NCI-H748 (cell line): ENCODE measurements around the gene YIPF6.
"Not testable (repeated sequence)": the region's sequence is repeated elsewhere in the genome, so short reads cannot be mapped to it uniquely, and the experiment has no call there.

Experiments
- DNase-seq: peaks from one replicate; lab custom pipeline; 2025; ENCODE audit not compliant: unreplicated experiment; lab: John Stamatoyannopoulos, UW

Gene YIPF6, protein sequence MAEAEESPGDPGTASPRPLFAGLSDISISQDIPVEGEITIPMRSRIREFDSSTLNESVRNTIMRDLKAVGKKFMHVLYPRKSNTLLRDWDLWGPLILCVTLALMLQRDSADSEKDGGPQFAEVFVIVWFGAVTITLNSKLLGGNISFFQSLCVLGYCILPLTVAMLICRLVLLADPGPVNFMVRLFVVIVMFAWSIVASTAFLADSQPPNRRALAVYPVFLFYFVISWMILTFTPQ

DNA sequence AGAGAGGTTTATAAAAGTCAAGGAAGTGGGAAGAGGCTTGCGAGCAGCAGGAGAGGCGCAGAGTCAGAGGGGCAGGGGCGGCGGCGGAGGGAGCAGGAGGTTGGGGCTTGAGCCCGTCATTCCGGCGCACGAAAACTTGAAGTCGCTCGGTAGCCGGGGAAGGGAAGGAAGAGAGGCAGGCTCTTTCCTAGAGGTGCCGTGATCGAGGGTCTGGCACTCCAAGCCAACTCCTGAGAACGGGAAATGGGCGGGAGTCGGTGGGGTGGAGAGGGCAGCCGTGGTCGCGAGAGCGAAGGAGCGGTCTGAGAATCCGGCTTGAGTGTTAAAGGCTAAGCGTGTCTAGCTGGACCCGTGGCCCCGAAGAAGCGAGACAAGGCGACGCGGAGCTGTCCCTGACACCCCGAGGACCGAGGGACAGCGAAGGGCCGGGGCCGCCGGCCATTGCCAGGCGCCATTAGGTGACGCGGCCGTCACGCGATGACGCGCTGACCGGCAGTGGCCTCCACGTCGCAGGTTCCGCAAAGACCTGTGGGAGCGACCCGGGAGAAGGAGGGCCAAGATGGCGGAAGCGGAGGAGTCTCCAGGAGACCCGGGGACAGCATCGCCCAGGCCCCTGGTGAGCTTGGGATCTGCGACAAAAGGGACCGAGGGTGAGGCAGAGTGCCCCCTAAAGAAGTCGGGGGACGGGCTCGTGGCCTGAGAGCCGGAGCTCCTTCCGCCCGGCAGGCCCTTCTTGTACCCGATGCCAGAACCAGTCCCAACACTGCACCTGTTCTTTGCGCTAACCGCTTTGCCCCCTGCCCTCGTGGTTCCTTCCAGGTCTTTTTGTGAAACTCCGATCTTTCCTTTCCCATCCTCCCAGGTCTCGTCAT lies at the start of gene YIPF6:
TSS of gene YIPF6 (plus strand) at position 544 of the 872 bp plus-strand sequence. CDS start at position 560, 16 bp downstream.
- peak; percentile 83 for DNase-seq

DNA sequence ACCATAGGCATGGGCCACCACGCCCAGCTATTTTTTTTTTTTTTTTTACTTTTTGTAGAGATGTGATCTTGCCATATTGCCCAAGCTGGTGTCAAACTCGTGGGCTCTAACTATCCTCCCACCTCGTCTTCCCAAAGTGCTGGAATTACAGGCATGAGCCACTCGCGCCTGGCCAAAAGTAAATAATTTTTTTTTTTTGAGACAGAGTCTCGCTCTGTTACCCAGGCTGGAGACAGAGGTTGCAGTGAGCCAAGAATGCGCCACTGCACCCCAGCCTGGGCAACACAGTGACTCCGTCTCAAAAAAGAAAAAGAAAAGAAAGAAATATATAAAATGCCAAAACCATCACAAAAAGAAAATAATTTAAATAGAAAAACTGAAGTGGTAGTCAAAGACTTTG lies 47.1 kb upstream of the YIPF6 start:
- DNase-seq = no peak

- DNase-seq = no peak
Measured at GRCh38 chrX:68454476-68455150, 44.2 kb upstream of the YIPF6 start.

GRCh38 chrX:68455151-68455510 lies 43.7 kb upstream of the YIPF6 start:
- no peak for DNase-seq

DNA sequence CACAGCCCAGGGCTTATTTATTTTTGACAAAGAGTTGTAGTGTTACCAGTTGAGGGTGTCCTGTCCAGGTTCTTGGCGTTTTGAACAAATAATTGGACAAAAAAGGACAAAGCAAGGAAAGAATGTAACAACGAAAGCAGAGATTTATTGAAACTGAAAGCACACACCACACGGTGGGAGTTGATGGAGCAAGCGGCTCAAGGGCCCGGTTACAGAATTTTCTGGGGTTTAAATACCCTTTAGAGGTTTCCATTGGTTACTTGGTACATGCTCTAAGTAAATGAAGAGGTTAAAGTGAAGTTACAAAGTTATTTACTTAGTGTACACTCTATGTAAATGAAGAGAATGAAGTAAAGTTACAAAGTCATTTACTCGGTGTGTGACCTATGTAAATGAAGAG lies 37.8 kb upstream of the YIPF6 start:
- DNase-seq = no peak

DNA sequence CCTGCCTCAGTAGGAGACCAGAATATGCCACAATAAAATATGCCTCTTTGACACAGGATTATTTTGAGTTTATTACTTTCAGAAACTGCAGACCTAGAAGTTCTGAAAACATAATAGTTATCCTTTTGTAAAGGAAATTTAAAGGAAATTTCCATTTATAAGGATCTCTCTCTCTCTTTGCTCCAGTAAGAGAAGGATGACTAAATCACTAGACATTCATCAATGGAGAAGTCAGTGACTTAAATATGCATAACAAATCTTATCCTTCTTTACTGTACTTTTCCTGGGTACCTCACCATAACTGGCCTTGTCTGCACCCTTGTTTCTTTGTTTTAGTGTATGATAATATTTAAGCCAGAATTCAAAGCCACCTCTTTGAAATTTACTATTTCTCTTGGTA lies 37.3 kb upstream of the YIPF6 start:
- DNase-seq = no peak

DNA sequence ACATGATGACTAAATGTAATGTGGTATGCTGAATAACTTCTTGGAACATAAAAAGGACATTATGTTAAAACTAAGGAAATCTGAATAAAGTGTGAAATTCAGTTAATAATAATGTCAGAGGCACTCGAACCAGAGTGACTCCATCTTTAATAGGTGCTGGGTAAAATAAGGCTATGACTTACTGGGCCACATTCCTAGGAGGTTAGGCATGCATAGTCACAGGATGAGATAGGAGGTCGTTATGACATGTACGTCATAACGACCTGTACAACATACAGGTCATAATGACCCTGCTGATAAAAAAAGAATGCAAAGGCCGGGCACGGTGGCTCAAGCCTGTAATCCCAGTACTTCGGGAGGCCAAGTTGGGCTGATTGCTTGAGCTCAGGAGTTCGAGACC lies 36.7 kb upstream of the YIPF6 start:
- DNase-seq = no peak

DNA sequence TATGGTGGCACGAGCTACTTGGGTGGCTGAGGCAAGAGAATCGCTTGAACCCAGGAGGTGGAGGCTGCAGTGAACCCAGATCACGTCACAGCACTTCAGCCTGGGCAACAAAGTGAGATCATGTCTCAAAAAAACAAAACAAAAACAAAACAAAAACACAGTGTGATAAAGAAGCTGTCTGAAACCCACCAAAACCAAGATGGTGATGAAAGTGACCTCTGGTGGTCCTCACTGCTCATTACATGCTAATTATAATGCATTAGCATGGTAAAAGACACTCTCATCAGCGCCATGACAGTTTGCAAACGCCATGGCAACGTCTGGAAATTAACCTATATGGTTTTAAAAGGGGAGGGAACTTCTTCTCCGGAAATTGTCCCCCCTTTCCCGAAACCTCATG lies 36.2 kb upstream of the YIPF6 start:
- peak; percentile 33 for DNase-seq

DNA sequence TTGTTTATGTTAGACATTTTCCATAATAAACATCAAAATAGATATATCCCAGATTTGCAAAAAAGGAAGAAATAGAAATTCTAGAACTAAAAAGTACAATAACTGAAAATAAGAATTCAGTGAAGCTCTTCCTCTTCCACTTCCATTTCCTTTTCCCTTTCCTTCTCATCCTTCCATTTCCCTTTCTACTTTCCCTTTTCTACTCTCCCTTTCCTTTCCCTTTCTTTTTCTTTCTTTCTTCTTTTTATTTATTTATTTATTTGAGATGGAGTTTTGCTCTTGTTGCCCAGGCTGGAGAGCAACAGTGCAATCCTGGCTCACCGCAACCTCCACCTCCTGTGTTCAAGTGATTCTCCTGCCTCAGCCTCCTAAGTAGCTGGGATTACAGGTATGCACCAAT lies 35.0 kb upstream of the YIPF6 start:
- no peak for DNase-seq

- DNase-seq = no peak
Measured at GRCh38 chrX:68464796-68465195, 34.1 kb upstream of the YIPF6 start.

- DNase-seq = no peak
Measured at GRCh38 chrX:68480969-68481368, 17.9 kb upstream of the YIPF6 start.

- DNase-seq = not testable (repeated sequence)
Measured at GRCh38 chrX:68486198-68486597, 12.7 kb upstream of the YIPF6 start.

- DNase-seq = no peak
Measured at GRCh38 chrX:68487254-68487653, 11.6 kb upstream of the YIPF6 start.

DNA sequence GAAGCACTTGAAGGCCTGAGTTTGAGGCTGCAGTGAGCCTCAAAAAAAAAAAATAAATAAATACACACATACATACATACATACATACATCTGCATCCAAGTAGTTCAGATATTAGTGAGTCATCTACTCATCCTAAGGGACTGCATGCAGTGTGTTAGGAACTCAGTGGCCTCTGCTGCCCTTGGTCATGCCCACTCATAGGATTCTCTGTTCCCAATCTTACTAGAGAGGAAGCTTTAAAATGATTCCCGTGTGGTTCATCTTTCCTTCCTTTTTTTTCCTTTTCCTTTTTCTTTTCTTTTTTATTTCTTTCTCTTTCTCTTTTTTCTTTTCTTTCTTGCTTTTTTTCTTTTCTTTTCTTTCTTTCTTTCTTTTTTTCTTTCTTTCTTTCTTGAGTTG lies 10.9 kb upstream of the YIPF6 start:
- DNase-seq = no peak

DNA sequence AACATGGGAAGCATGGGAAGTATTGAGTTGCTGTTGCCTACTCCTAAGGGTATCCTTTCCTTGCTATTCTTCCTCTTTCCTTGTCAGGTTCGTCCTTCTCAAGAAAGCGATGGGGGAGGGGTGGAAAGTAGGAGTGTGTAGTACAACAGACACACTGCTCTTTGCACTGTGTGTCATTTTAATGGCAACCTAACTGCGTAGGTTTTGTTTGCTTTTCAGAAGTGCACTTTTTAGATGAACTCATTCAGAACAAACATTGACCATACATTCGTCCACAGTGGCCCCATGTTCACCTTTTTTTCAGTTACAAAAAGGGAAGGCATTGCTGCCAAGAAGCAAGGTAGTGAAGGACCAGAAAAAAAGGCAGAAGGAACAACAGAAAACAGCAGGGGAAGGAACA lies 10.2 kb upstream of the YIPF6 start:
- DNase-seq = no peak

DNA sequence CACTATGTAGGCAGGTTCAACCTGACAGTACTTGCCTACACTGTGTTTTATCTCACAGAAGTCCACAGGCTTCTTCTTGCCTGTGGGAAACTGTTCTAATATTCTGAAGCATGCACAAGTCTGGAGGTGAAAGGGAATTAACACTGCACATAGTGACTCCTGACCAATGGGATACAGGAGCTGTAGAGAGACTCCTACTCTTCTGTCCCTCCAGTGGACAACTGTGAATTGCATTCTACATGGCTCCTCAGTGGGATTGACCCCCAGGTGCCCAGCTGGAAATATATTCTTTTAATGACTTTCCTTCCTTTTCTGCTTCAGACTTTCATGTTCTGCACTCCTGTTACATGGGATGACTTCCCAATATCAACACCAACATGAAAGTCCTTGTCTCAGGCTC lies 8.2 kb upstream of the YIPF6 start:
- no peak for DNase-seq

DNA sequence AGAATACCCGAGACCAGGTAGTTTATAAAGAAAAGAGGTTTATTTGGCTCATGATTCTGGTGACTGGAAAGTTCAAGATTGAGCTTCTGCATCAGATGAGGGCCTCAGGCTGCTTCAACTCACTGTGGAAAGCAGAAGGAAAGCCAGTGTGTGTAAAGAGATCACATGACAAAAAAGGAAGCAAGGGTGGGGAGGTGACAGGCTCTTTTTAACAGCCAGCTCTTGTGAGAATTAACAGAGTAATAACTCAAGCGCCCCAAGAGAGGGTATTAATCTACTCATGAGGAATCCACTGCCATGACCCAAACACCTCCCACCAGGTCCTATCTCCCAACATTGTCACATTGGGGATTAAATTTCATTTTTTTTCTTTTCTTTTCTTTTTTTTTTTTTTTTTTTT lies 6.3 kb upstream of the YIPF6 start:
- DNase-seq = no peak

GRCh38 chrX:68493776-68494175 lies 5.1 kb upstream of the YIPF6 start:
- not testable (repeated sequence) for DNase-seq

DNA sequence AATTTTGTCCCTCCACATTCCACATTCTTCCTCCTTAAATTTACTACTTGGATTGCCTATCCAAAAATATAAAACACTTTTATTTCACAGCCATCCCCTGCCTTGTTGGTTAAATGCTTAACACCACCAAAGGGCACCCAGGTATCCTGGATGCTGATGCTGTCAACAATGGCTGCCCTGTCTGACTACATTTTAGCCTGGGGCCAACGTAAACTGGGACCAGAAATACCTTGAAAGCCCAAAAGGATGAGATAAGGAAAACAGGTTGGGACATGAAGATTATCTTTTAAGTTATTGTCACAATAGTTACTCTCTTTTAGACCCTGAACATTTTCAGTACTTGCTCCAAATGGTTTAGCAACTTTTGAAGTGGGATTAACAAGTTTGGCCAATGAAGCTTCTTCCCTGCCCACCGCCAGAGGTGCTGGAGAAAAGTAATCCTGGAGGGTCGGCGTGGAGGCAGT lies 775 bp upstream of the YIPF6 start:
- DNase-seq = peak; percentile 16

- no peak for DNase-seq
Measured at GRCh38 chrX:68499543-68500504, 973 bp downstream of the YIPF6 start.
